HCT116 (cell line): Measurements from ENCODE around the gene MLLT11. TPM values are rescaled to one million over a fixed set of nuclear protein-coding genes. Genes with fewer than 3 reads are reported as not detected.
A peak's percentile ranks its signal among the peaks of the same experiment; 100 is the strongest.

Source experiments
- ATAC-seq: fragments of 200-7000 bp; cut with Tn5 transposase; 2 replicates; pipeline ENCODE4 v1.9.1; 2020; ENCODE audit warnings: mild to moderate bottlenecking, moderate library complexity
- BruUV-seq: library from RNA; stranded (reverse); fragments of 400-500 nt; replicated peaks from 2 replicates; lab custom pipeline; 2021; lab: Mats Ljungman, UMichigan
- CTCF ChIA-PET: fragments of 300-600 bp; sonication (Branson Sonifier 250); formaldehyde crosslinking; loops from one replicate; lab custom pipeline; 2021; ENCODE audit warnings: antibody characterized with exemption; lab: Charles Lee
- POLR2A ChIA-PET: fragments of 300-600, 350-600 bp; sonication (Branson Sonifier 250); formaldehyde crosslinking; loops from one replicate; lab custom pipeline; 2021; ENCODE audit warnings: antibody characterized with exemption; lab: Charles Lee
- RAD21 ChIA-PET, 2 experiments: fragments of 300-600 bp; sonication (Branson Sonifier 250); formaldehyde crosslinking; loops; one replicate each; lab custom pipeline; 2023; ENCODE audit warnings: low total read pairs in 2 of 2; ENCODE audit not compliant: uncharacterized antibody in 2 of 2, unreplicated experiment in 2 of 2, low non-redundant PET in 1 of 2; lab: Charles Lee
- DNase-seq: peaks from one replicate; pipeline ENCODE4 v3.0.0-alpha.2; 2010; ENCODE audit warnings: low read depth, low spot score
- H2AFZ ChIP-seq: fragments of 200-600 bp; shearing (Covaris generic), sonication (generic); 2 replicates; pipeline ENCODE4 v1.6.1; 2017; ENCODE audit warnings: low read depth, mixed run types, mixed read lengths, antibody characterized with exemption, low read length; ENCODE audit not compliant: poor library complexity, severe bottlenecking
- H3K27ac ChIP-seq: 2 replicates; pipeline ENCODE4 v1.5.1; 2012; ENCODE audit warnings: low read depth, low read length
- H3K27me3 ChIP-seq: fragments of 200-600 bp; sonication (generic); 2 replicates; pipeline ENCODE4 v1.6.1; 2016; ENCODE audit warnings: mixed run types, low read length, mixed read lengths; ENCODE audit not compliant: insufficient read depth
- H3K36me3 ChIP-seq, 2 experiments: fragments of 200-500 bp in 1 of 2; fragments of 200-600 bp in 1 of 2; sonication (Bioruptor generic) in 1 of 2; sonication (generic) in 1 of 2; 2 replicates each; pipeline versions ENCODE4 v1.5.1 to v1.6.1; 2014 to 2016; ENCODE audit warnings: low read length in 2 of 2, inconsistent platforms in 1 of 2, mixed read lengths in 1 of 2, mixed run types in 1 of 2; ENCODE audit not compliant: insufficient read depth in 2 of 2, control insufficient read depth in 1 of 2
- H3K4me1 ChIP-seq, 2 experiments: fragments of 200-600 bp in 1 of 2; sonication (generic) in 1 of 2; 2 replicates each; pipeline versions ENCODE4 v1.5.1 to v1.6.1; 2012 to 2017; ENCODE audit warnings: low read length in 2 of 2, inconsistent platforms in 1 of 2, mild to moderate bottlenecking in 1 of 2, mixed read lengths in 1 of 2, mixed run types in 1 of 2, moderate library complexity in 1 of 2; ENCODE audit not compliant: insufficient read depth in 2 of 2, control insufficient read depth in 1 of 2
- H3K4me2 ChIP-seq: fragments of 200-600 bp; sonication (generic); 2 replicates; pipeline ENCODE4 v1.6.1; 2017; ENCODE audit warnings: mixed run types, low read length, mixed read lengths
- H3K4me3 ChIP-seq, 2 experiments: fragments of 200-600 bp in 1 of 2; sonication (generic) in 1 of 2; replicated peaks in 1 of 2; 2 replicates each; pipeline ENCODE4 v1.5.1; 2011 to 2016; ENCODE audit warnings: low read length in 2 of 2, control low read depth in 1 of 2, low read depth in 1 of 2, mild to moderate bottlenecking in 1 of 2, mixed read lengths in 1 of 2, mixed run types in 1 of 2
- H3K79me2 ChIP-seq: fragments of 200-600 bp; sonication (generic); 2 replicates; pipeline ENCODE4 v1.6.1; 2017; ENCODE audit warnings: mild to moderate bottlenecking, mixed run types, low read length, moderate library complexity, mixed read lengths; ENCODE audit not compliant: insufficient read depth
- H3K9ac ChIP-seq: fragments of 200-600 bp; sonication (generic); 2 replicates; pipeline ENCODE4 v1.6.1; 2016; ENCODE audit warnings: low read length, mixed read lengths
- H3K9me2 ChIP-seq: fragments of 200-600 bp; sonication (generic), shearing (Covaris generic); 2 replicates; pipeline ENCODE4 v1.6.1; 2017; ENCODE audit warnings: mixed run types, mild to moderate bottlenecking, moderate library complexity; ENCODE audit not compliant: insufficient read depth
- H3K9me3 ChIP-seq, 2 experiments: fragments of 200-500 bp in 1 of 2; fragments of 200-600 bp in 1 of 2; sonication (Bioruptor generic) in 1 of 2; sonication (generic) in 1 of 2; 2 replicates each; pipeline ENCODE4 v1.6.1; 2014 to 2017; ENCODE audit warnings: low read length in 2 of 2, mixed read lengths in 2 of 2, inconsistent platforms in 1 of 2, low read depth in 1 of 2, mild to moderate bottlenecking in 1 of 2, mixed run types in 1 of 2, moderate library complexity in 1 of 2; ENCODE audit not compliant: control insufficient read depth in 1 of 2, insufficient read depth in 1 of 2
- H4K20me1 ChIP-seq: fragments of 200-600 bp; sonication (generic), shearing (Covaris generic); 2 replicates; pipeline ENCODE4 v1.6.1; 2017; ENCODE audit warnings: mixed run types, mild to moderate bottlenecking, moderate library complexity; ENCODE audit not compliant: insufficient read depth
- CBX3 ChIP-seq: IDR thresholded peaks from 2 replicates; pipeline ENCODE4 v1.6.1; 2012; ENCODE audit warnings: low read depth
- CTCF ChIP-seq, 3 experiments: fragments of 200-600 bp in 1 of 3; sonication (generic) in 1 of 3; IDR thresholded peaks in 2 of 3; conservative IDR thresholded peaks in 1 of 3; 2 replicates each; pipeline ENCODE4 v1.5.1; 2012 to 2017; ENCODE audit warnings: low read depth in 2 of 3, low read length in 2 of 3, antibody characterized with exemption in 1 of 3, borderline replicate concordance in 1 of 3, control low read depth in 1 of 3, mild to moderate bottlenecking in 1 of 3, mixed read lengths in 1 of 3, mixed run types in 1 of 3, moderate library complexity in 1 of 3; ENCODE audit not compliant: insufficient read depth in 1 of 3
- EGR1 ChIP-seq: IDR thresholded peaks from 2 replicates; pipeline ENCODE4 v1.6.1; 2012; ENCODE audit warnings: low read depth
- EZH2phosphoT487 ChIP-seq: fragments of 200-600 bp; IDR thresholded peaks from 2 replicates; pipeline ENCODE4 v1.6.1; 2018; ENCODE audit warnings: antibody characterized with exemption, borderline replicate concordance
- POLR2A ChIP-seq: IDR thresholded peaks from 2 replicates; pipeline ENCODE4 v1.7.0; 2011; ENCODE audit warnings: borderline replicate concordance; ENCODE audit not compliant: insufficient read depth, insufficient read length; ENCODE audit errors: extremely low read depth
- POLR2AphosphoS5 ChIP-seq: IDR thresholded peaks from 2 replicates; pipeline ENCODE4 v1.6.1; 2011; ENCODE audit warnings: mild to moderate bottlenecking, low read depth, low read length, moderate library complexity
- RAD21 ChIP-seq: IDR thresholded peaks from 2 replicates; pipeline ENCODE4 v1.6.1; 2012; ENCODE audit warnings: low read depth, mild to moderate bottlenecking
- REST ChIP-seq: IDR thresholded peaks from 2 replicates; pipeline ENCODE4 v1.6.1; 2012; ENCODE audit warnings: low read depth
- SIN3A ChIP-seq: IDR thresholded peaks from 2 replicates; pipeline ENCODE4 v1.6.1; 2012; ENCODE audit warnings: low read depth
- ZFX ChIP-seq: fragments of 450-650 bp; IDR thresholded peaks from 2 replicates; pipeline ENCODE4 v1.6.1; 2017
- intact Hi-C: fragments of 100-400 bp; cut with micrococcal nuclease; formaldehyde crosslinking; loops from 2 replicates; pipeline ENCODE4 v1.10.0; 2022
- total RNA-seq: library from RNA; stranded (reverse); gene quantifications from one replicate; pipeline ENCODE4 v1.2.1, GENCODE V29; 2021; ENCODE audit not compliant: unreplicated experiment

Gene MLLT11
- total RNA-seq, 1 experiment from 2014 or later = 0.17 TPM

DNA sequence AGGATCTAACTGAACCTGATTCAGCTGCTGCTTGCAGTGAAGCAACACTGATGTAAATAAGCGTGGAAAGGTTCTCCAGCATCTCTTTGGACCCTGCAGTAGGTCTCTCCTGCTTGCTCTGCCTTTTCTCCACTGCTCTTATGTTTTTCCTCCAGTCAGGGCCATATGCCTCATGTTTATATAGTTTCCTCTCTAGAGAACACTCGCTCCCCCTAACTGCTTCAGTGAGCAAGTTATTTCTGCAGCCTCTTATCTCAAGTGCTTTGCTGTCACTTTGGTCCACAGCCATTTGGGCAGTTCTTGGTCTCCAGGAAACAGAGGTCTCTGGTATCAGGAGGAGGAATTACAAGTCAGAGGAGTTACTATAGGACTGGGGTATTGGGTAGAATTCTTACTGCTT is 46.7 kb upstream of the MLLT11 start (continued):
- TF ChIP-seq CTCF (IDR thresholded peaks at IDR 0.05 in 2 of 3, conservative IDR thresholded peaks at IDR 0.05 in 1 of 3; ENCODE audit: borderline replicate concordance in 1 of 3, insufficient read depth in 1 of 3, low read depth in 2 of 3, low read length in 2 of 3) = no peak
- no peak for TF ChIP-seq REST
- TF ChIP-seq EGR1 = no peak

DNA sequence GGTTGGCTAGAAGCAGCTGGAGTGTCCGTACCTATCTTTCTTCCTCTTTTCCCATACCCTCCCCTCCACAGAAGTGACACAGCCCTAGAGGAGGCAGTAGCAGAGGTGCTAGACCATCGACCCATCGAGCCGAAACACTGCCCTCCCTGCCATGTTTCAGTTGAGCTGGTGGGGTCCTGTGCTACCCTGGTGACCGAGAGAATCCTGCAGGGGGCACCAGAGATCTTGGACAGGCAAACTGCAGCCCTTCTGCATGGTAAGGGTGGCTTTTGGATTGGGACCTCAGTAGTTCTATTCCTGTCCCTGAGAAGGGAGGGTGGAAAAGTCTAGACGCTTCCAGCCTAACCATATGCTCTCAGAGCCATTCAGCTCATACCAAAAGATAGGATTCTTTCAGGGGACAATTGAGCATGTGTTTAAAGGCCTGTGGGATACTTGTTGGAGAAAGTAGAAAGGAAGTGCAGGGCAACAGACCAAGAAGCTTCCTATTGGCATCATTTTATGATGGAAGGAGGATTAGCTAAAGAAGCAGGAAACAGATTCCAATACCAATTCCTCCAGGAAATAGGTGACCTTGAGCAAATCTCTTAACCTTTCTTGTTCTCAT is 35.6 kb upstream of the MLLT11 start:
- Histone ChIP-seq H3K36me3 (peaks cover 9 to 10% of the 10 kb centered on the region in 2 experiments; a peak in 2 of 4 replicates), H3K27me3 (no peaks in the 10 kb centered on the region), H4K20me1 (no peaks in the 10 kb centered on the region), H3K9me2 (no peaks in the 10 kb centered on the region), H3K4me3 (no peak overlapping the region), H3K4me2 (no peak overlapping the region), H3K9ac (no peak overlapping the region), H3K27ac (no peak overlapping the region), H2AFZ (no peak overlapping the region), H3K4me1 (no peaks in the 10 kb centered on the region), H3K9me3 (no peaks in the 10 kb centered on the region), H3K79me2 (no peaks in the 10 kb centered on the region)
- BruUV-seq = no TSS peak
- ChIA-PET CTCF (interaction anchor here (0.6 to 2.0 kb wide), 8 partner anchors 18 to 685 kb away, joined by 3 to 6 read pairs (median 4); partner anchors contain the start of genes MINDY1 and ZNF687), POLR2A (no interaction called here), RAD21 (interaction anchor here in 1 of 2 experiments (0.8 kb wide), 1 partner anchor 75 kb away, joined by 3 read pairs; no protein-coding TSS in a partner anchor)
- ATAC-seq (peak; percentile 99), DNase-seq (peak; percentile 46)
- intact Hi-C loops = loop anchor here (1.0 to 10.0 kb wide), 3 partner anchors 33 to 220 kb away; partner anchors contain the start of genes CDC42SE1 and TNFAIP8L2
- TF ChIP-seq CBX3 = no peak
- no peak for TF ChIP-seq REST
- no peak for TF ChIP-seq POLR2AphosphoS5
- TF ChIP-seq ZFX = no peak
- TF ChIP-seq RAD21 = peak; percentile 81
- peak; percentile 67 to 75 (median 74) for TF ChIP-seq CTCF (IDR thresholded peaks at IDR 0.05 in 2 of 3, conservative IDR thresholded peaks at IDR 0.05 in 1 of 3; ENCODE audit: borderline replicate concordance in 1 of 3, insufficient read depth in 1 of 3, low read depth in 2 of 3, low read length in 2 of 3)
- no peak for TF ChIP-seq EZH2phosphoT487
- TF ChIP-seq SIN3A = no peak
- TF ChIP-seq POLR2A = no peak
